Ramos (cell line): Measurements from ENCODE around the gene TGFBRAP1.

Source experiments
- in situ Hi-C: fragments of 300-500 bp; cut with MboI; formaldehyde crosslinking; loops from one replicate; pipeline ENCODE4 v1.14.3; 2022; ENCODE audit warnings: low sequenced_read_pairs; ENCODE audit not compliant: unreplicated experiment

TGFBRAP1 gene

DNA sequence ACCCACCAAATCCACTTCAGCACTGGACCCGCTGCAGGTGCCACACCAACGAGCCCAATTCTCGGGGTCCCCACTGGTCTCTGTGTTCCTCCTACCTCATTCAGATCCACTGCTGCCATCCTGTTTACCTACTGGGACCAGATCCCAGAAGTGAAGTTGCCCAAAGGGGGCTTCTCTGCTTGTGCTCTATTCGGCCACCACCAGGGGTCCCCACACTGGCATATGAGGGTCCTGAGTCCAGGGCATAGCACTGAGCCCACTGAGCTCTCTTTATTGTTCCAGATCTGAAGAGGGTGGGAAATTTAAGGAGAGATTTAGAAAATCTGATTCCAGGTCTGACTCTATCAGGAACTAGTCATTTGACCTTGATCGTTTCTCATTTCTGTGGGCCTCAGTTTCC lies 85.6 kb downstream of the TGFBRAP1 start:
- in situ Hi-C loops: no loop called here

DNA sequence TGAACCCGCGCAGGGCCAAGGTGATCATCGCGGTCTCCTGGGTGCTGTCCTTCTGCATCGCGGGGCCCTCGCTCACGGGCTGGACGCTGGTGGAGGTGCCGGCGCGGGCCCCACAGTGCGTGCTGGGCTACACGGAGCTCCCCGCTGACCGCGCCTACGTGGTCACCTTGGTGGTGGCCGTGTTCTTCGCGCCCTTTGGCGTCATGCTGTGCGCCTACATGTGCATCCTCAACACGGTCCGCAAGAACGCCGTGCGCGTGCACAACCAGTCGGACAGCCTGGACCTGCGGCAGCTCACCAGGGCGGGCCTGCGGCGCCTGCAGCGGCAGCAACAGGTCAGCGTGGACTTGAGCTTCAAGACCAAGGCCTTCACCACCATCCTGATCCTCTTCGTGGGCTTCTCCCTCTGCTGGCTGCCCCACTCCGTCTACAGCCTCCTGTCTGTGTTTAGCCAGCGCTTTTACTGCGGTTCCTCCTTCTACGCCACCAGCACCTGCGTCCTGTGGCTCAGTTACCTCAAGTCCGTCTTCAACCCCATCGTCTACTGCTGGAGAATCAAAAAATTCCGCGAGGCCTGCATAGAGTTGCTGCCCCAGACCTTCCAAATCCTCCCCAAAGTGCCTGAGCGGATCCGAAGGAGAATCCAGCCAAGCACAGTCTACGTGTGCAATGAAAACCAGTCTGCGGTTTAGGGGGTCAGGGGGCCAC lies 87.1 kb downstream of the TGFBRAP1 start:
- in situ Hi-C loops: no loop called here

DNA sequence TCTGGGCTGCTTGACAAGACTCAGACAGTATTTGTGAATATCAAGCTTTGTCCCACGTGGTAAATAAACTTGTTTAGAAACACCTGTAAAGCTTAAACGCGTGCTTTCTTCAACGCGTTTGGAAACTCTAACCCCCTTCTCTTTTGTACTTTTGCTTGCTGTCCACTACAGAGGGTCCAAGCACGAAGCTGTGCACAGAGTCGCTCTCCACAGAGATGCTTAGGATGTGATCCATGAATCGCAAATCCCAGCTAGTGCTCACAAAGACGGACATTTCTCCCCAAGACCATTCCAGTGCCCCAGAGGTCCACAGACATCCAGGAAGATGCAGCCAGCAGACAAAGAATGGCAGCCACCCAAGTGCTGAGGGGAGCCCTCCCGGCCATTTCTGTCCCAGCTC lies 88.1 kb downstream of the TGFBRAP1 start, which contains the start of gene GPR45:
TSS of gene GPR45 (plus strand) at position 301 of the 400 bp plus-strand sequence. CDS start 116 bp downstream, outside the sequence.
- in situ Hi-C loops: no loop called here

DNA sequence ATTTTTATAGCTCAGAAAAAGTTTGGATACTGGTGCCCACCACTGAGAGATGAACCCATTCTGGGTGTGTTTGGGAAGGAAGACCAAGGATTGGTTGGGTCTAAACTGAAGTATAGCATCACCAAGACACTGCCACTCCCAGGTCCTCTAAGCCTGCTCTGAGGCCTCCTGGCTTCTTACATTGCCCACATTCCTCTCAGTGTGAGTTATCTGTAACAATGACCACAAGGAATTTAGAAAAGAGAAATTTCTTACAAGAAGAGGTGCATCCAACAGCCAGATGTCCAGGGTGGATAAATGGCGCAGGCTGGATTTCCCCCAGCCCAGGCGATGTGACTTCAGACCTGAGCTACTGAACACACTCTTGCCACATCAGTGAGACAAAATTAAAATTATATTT lies 89.6 kb downstream of the TGFBRAP1 start:
- in situ Hi-C loops: loop anchor here (5.0 kb wide), 1 partner anchor 128 kb away; no protein-coding TSS in a partner anchor

DNA sequence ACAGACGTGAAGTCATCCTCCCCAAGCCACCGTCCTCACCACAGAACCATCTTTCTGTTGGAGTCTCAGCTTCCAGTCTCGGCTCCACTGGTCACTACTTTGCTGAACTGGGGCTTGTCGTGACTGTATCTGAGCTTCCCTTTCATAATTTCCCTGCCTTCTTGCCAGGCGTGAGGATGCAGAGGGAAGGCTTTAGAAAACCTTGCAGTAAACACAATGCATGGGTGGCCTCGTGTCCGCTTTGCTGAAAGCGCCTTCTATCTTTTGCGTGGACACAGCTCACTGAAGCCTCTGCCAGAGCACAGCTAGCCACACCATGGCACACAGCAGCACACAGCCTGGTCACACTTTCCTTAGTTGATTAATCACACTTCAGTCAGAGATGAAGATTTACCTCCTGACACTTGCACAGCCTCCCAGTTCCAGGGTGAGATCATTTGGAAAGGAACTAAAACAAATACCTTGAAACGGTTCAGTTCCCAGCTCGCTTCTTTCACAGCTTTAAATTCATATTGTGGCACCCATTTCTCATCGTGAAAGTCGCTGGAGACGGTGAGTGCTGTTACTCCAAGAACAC lies 90.8 kb downstream of the TGFBRAP1 start:
- in situ Hi-C loops: loop anchor here (5.0 kb wide), 1 partner anchor 126 kb away; no protein-coding TSS in a partner anchor

DNA sequence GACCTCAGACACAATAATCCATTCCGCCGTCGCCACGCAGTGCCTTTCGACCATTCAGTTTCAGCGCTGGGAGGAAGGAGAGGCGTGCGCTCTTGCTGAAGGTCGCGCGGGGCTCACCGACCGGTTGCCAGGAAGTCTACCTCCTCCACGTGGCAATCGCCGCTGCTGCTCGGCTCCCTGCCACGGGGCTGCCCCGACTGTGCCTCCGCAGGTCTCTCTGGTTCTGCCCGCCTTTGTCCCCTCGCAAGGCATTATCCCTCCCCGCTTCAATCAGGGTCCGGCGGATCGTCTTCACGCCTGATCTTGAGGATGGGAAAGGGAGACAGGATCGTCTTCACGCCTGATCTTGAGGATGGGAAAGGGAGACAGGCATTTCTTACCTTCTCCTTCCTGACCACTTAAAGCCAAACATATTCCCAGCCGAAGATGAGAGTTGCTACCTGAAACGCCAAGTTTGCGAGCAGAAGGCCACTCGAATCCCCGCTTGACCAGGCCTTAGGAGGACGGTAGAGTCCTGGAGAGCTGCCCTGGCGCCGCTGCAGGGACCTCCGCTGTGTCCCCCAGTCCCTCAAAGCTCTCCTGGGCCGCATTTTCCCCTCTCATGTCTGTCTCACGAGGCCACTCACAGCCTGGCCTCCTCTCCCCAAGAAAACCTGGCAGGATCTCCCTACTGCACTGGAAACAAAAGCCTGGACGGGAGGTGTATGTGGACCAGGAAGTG lies 92.3 kb downstream of the TGFBRAP1 start:
- in situ Hi-C loops: loop anchor here (5.0 kb wide), 1 partner anchor 125 kb away; no protein-coding TSS in a partner anchor

DNA sequence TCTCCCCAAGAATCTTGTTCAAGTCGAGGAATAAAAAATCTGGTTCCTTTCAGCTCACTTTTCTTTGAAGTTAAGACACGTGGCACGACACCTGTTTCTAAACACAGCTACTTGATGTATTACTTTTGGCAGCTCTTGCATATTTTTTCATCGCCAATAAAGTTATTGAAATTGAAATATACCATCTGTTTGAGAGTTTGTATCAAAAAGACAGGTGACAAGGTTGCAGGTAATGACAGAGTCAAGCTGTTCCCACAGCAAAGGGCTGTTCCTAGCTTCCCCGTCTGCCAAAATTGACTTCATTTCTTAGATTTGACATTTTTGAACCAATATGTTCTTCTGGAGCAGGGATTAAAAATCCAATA lies 93.5 kb downstream of the TGFBRAP1 start:
- in situ Hi-C loops: loop anchor here (5.0 kb wide), 1 partner anchor 124 kb away; no protein-coding TSS in a partner anchor

DNA sequence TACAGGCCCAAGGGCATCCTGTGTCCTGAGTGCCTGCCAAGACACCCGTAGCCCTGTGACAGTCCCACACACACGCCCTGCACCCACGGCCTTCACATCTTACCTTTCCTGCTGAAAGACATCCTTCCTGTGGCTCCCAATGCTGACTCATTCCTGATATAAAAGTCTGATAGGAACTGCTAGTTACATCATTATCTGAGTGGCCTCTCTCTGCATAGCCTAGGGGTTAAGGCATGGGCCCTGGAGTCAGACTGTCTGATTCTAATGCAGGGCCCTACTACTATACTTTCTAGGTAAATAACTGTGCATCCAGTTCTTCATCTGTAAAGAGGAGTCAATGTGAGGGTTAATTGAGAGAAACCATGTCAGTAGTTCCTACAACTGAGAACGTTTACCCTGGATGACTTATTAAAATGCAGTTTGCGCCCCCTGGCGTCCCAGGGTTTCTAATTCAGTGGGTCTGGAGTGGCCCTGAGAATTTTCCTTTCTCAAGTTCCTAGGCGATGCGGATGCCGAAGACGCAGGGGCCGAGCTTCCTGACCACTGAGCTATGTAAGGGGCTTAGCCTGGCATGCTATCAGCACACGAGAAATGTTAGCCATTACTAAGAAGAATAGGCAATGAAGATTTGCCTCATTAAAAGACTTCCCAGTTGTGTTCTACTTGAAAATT lies 94.0 kb downstream of the TGFBRAP1 start:
- in situ Hi-C loops: loop anchor here (5.0 kb wide), 1 partner anchor 123 kb away; no protein-coding TSS in a partner anchor

DNA sequence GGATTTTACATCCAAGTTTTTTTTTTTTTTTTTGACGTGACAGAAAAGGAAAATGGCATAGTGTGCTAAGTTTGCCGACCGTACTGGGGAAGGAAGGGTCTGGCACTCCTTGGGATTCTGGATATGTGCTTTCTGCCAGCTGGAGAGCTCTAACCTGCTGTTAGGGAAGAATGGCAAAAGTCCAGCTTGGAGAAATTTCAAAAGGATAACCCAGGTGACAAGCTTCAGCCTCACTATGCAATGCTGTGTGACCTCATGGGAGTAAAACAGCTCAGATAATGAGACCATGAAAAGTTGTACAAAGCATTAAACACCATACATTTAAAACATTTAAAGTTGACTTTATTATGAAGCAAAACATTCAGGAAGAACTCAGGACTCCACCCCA lies 98.3 kb downstream of the TGFBRAP1 start:
- in situ Hi-C loops: no loop called here

DNA sequence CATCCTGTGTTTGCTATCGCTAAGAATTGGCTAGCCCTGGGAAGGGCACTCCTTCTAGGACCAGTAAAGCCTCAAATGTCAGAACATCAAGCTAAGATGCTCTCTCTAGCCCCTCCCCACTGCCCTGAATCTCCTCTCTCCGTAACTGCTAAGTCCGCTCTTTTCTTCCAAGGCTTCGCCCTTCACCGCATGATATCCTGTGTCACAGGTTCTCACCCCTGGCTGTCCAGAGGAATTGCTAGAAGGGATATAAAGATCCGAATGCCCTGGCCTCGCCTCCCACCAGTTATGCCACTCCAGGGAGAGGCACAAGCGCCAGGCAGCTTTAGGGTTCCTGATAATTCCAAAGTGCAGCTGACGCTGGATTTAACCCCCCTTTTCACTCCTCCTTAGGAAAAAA lies 105.1 kb downstream of the TGFBRAP1 start:
- in situ Hi-C loops: no loop called here

DNA sequence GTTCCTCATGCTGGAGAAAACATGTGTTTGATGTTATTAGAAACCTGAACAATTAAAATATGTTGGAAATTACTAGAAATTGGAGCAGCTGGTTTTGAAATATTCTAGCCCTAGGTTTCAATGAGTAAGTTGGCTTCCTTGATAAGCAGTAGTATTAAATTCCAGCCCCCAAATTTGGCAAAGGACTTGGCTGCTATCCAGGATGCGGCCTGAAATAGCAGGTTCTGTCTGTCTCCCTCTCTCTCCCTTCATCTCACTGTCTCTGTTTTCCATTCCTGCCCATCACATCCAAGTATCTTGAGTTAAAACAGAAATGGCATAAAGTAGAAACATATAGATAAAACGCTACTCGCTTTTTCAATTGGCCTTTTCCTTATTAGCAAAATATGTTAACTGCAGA lies 108.9 kb downstream of the TGFBRAP1 start:
- in situ Hi-C loops: no loop called here

DNA sequence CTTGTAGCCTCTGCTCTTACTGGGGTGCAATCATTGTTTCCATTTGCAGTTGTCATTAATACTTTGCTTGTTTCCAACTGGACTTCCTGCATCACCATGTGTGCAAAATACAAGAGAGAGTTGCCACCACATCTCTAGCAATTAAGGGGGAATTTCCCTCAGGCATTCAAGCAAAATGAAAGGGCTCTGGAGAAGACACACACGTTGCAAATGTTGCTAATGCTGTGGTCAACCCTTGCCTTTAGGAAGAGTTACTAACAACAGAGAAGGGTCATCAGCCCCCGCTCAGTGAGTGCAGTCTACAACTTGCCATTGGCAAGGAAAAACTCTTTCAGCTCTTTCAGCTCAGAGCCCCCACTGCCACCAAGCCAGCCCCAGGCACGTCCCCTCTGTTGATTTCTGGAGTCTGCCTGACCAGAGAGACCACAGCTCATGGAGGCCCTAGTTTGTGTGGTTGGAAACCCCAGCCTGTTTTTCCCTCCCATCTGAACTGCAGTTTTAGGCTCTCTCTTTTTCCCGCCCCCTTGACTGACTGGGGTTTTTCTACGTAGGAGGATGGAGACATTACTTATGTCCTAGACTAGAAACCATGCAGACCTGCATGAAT lies 113.8 kb downstream of the TGFBRAP1 start:
- in situ Hi-C loops: no loop called here
